ENCODE data around the gene SNAP25.

Gene SNAP25

DNA sequence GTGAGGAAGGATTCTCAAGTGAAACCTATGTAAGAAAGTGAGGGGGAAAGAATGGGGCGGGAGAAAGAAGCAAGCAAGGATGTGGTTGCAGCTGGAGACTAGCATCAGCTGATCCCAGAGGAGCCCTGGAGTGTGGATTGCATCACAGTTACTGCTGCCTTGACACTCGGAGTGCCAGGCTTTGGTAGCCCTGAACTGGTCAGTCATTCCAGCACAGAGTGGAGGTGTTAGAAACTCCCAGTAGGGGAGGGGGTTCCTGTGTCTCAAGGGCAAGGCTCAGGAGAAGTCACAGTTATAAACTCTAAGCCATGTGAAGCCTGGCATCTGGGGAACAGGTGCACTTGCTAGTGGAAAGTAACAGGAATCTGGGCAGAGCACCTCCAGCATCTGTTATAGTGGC, 23.5 kb downstream of the SNAP25 start:
- DNase-seq: no peak
- H3K27me3 ChIP-seq: no peaks in the 10 kb centered on the region
- no peaks in the 10 kb centered on the region for H3K9me3 ChIP-seq
- intact Hi-C loops (cut with DNase I; ENCODE audit: low total_unique reads): no loop called here
- TF ChIP-seq, protein P1, sequence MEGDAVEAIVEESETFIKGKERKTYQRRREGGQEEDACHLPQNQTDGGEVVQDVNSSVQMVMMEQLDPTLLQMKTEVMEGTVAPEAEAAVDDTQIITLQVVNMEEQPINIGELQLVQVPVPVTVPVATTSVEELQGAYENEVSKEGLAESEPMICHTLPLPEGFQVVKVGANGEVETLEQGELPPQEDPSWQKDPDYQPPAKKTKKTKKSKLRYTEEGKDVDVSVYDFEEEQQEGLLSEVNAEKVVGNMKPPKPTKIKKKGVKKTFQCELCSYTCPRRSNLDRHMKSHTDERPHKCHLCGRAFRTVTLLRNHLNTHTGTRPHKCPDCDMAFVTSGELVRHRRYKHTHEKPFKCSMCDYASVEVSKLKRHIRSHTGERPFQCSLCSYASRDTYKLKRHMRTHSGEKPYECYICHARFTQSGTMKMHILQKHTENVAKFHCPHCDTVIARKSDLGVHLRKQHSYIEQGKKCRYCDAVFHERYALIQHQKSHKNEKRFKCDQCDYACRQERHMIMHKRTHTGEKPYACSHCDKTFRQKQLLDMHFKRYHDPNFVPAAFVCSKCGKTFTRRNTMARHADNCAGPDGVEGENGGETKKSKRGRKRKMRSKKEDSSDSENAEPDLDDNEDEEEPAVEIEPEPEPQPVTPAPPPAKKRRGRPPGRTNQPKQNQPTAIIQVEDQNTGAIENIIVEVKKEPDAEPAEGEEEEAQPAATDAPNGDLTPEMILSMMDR (IDR thresholded peaks at IDR 0.05): no peak
- H3K4me3 ChIP-seq: no peak overlapping the region
- no peaks in the 10 kb centered on the region for H3K4me1 ChIP-seq
- no peak overlapping the region for H3K27ac ChIP-seq
- no peaks in the 10 kb centered on the region for H3K36me3 ChIP-seq

DNA sequence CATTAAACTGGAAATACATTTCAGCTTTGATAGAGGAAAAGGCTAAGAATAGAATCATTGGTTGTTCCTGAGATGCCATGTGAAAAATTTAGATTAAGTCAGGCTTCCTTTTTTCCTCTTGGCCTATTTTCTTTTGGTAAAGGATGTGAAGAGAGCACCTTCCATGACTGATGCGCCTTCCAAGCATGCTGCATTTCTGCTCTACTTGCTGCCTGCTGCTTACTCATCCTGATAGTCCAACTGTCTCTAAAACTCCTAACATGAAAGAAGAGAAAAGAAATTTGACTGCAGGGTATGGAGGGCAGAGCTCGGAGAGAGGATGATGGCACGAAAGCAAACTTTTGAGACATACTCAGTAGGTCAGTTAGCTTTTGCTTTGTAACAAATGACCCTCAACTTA, 28.8 kb downstream of the SNAP25 start:
- Histone ChIP-seq H3K36me3 (no peaks in the 10 kb centered on the region), H3K27me3 (no peaks in the 10 kb centered on the region), H3K4me1 (no peaks in the 10 kb centered on the region), H3K4me3 (no peak overlapping the region), H3K9me3 (no peaks in the 10 kb centered on the region), H3K27ac (no peak overlapping the region)
- TF ChIP-seq, protein P1 (IDR thresholded peaks at IDR 0.05): no peak
- intact Hi-C loops (cut with DNase I; ENCODE audit: low total_unique reads): no loop called here
- no peak for DNase-seq

GRCh38 chr20:10249048-10249770, 30.6 kb downstream of the SNAP25 start:
- H3K9me3 ChIP-seq: no peaks in the 10 kb centered on the region
- H3K27ac ChIP-seq: no peak overlapping the region
- H3K27me3 ChIP-seq: no peaks in the 10 kb centered on the region
- TF ChIP-seq, protein P1 (IDR thresholded peaks at IDR 0.05): no peak
- no peak for DNase-seq
- H3K36me3 ChIP-seq: no peaks in the 10 kb centered on the region
- no peak overlapping the region for H3K4me3 ChIP-seq
- H3K4me1 ChIP-seq: no peaks in the 10 kb centered on the region
- intact Hi-C loops (cut with DNase I; ENCODE audit: low total_unique reads): no loop called here

DNA sequence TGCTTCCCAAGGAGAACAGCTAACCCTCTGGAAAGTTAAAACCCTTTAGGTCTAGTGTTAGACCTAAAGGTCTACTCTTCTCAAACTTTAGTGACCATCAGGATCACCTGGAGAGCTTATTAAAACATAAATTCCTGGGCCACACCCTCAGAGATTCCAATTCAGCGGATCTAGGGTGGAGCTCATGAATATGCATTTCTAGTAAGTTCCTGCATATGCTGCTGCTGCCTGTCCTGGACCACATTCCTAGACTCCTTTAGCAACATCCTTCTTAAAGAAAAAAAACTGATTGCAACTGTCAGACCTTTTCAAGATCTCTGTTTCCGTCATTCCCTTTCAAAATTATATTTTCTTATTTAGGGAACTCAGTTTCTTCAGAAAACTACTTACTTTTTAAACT, 31.2 kb downstream of the SNAP25 start:
- H3K9me3 ChIP-seq: no peaks in the 10 kb centered on the region
- intact Hi-C loops (cut with DNase I; ENCODE audit: low total_unique reads): no loop called here
- no peaks in the 10 kb centered on the region for H3K36me3 ChIP-seq
- no peak overlapping the region for H3K27ac ChIP-seq
- DNase-seq: no peak
- H3K27me3 ChIP-seq: no peaks in the 10 kb centered on the region
- TF ChIP-seq, protein P1 (IDR thresholded peaks at IDR 0.05): no peak
- no peak overlapping the region for H3K4me3 ChIP-seq
- no peaks in the 10 kb centered on the region for H3K4me1 ChIP-seq

- no peaks in the 10 kb centered on the region for H3K27me3 ChIP-seq
- H3K4me1 ChIP-seq: no peaks in the 10 kb centered on the region
- DNase-seq: no peak
- no peak overlapping the region for H3K27ac ChIP-seq
- H3K4me3 ChIP-seq: no peak overlapping the region
- TF ChIP-seq, protein P1 (IDR thresholded peaks at IDR 0.05): no peak
- no peaks in the 10 kb centered on the region for H3K36me3 ChIP-seq
- H3K9me3 ChIP-seq: no peaks in the 10 kb centered on the region
- intact Hi-C loops (cut with DNase I; ENCODE audit: low total_unique reads): no loop called here
These were observed 32.3 kb downstream of the SNAP25 start for GRCh38 chr20:10250902-10251301.

DNA sequence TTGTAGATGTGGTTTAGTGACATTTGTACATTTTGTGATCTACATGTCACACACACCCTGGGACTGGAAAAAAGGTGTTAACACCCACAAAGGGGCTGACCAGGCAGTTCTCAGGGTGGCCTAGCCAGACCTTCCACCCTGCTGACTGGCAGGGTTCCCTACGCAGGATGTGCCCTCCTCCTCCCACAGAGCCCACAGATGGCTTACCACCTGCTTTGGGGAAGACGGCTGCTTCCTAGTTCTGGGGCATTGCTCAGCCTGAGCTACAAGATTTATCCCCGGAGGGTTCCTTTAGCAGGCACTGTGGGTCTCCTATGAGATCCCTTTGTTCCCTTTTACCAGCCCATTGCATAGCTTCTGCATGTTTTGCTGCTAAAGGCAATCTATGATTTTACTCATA, 35.1 kb downstream of the SNAP25 start:
- Histone ChIP-seq H3K27me3 (no peaks in the 10 kb centered on the region), H3K4me1 (no peaks in the 10 kb centered on the region), H3K4me3 (no peak overlapping the region), H3K27ac (no peak overlapping the region), H3K9me3 (no peaks in the 10 kb centered on the region), H3K36me3 (no peaks in the 10 kb centered on the region)
- TF ChIP-seq, protein P1 (IDR thresholded peaks at IDR 0.05): no peak
- no peak for DNase-seq
- intact Hi-C loops (cut with DNase I; ENCODE audit: low total_unique reads): no loop called here
